Urinary bladder (tissue), 4 donors: ENCODE measurements around the gene KIF1B. TPM values are rescaled to one million over a fixed set of nuclear protein-coding genes. Genes with fewer than 3 reads are reported as not detected.
A peak's percentile ranks its signal among the peaks of the same experiment; 100 is the strongest.
"Not testable (repeated sequence)": the region's sequence is repeated elsewhere in the genome, so short reads cannot be mapped to it uniquely, and the experiment has no call there.

ENCODE experiments used
- DNase-seq: peaks from one replicate; pipeline ENCODE4 v3.0.0-alpha.2; 2015; ENCODE audit errors: extremely low spot score
- H3K27ac ChIP-seq: one replicate; pipeline ENCODE4 v1.5.1; 2013; ENCODE audit warnings: low read depth, mild to moderate bottlenecking, moderate library complexity
- H3K36me3 ChIP-seq: one replicate; pipeline ENCODE4 v1.6.1; 2013; ENCODE audit warnings: mild to moderate bottlenecking, moderate library complexity; ENCODE audit not compliant: insufficient read depth
- H3K4me1 ChIP-seq: one replicate; pipeline ENCODE4 v1.6.1; 2013; ENCODE audit warnings: mild to moderate bottlenecking, moderate library complexity; ENCODE audit not compliant: insufficient read depth
- H3K4me3 ChIP-seq: one replicate; pipeline ENCODE4 v1.5.1; 2013; ENCODE audit warnings: low read depth, low read length
- WGBS: extraction: QIAGEN DNeasy Blood & Tissue Kit; methylation state at CpG from one replicate; pipeline ENCODE4 v1.1.7; 2013; 5-methylcytosine and 5-hydroxymethylcytosine counted together
- polyA plus RNA-seq: library from polyadenylated mRNA; stranded (reverse); fragments of 200-250 nt; gene quantifications from one replicate; pipeline ENCODE4 v1.2.3, GENCODE V29; 2013
- total RNA-seq: library from RNA; depleted of rRNA; stranded (reverse); fragments of >200 nt; gene quantifications from one replicate; pipeline ENCODE4 v1.2.3, GENCODE V29; 2014
- donor health status: healthy with polysubstance abuse.
- donor health status: healthy.

Gene KIF1B
- total and polyA plus RNA-seq, 2 donors: 17.2 to 96.0 TPM

DNA sequence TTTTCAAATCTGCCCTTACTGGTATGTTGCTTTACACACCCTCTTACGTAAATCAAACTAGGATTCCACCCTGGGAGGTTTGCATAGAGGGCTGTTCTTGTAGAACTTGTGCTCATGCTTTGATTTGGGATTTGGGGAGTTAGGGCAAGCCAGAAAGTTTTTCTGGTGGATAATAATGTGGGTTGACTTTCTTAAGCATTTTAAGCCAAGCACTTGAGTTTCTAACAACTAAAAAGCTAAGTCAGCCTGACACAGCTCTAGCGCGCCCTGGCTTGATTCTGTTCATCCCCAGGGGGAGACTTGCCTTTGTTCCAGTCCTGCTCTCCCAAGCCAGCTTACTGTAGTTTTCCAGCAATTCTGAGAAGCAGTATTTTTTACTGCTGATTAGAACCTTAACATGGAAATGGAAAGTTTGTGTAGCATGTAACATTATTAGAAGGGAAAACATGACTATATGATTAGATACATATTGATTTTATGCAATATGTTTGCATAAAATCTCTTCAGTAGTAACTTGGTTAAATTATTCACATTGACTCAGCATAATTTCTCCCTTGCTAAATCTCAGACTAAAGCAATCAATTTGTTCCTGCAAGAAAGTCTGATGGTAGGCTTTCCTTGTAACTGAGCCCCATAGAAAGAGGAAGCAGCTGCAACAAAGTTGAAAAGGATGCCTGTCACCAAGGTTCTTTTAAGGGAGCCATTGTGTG, 177.5 kb downstream of the KIF1B start:
- WGBS: 15% methylated on average over 3 of the region's 3 CpGs
- Histone ChIP-seq H3K4me3 (no peak overlapping the region), H3K36me3 (no peaks in the 10 kb centered on the region), H3K27ac (peak overlapping the region; percentile 35), H3K4me1 (no peaks in the 10 kb centered on the region)
- DNase-seq: peak; percentile 56

DNA sequence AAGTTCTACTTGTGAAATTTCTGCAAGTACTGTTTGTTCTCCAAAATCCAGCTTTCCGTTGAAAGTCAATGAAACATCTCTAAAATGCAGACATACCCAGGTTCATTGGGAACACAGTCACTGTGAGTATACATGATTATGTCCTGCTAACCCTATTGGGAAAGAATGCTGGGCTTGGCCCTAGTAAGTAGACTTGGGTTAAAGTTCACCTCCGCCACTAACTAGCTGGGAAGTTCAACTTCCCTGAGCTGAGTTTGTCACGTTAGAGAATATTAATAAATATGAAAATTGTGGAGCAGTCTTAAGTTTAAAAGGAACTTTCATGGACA, 178.0 kb downstream of the KIF1B start:
- no peak for DNase-seq
- no peaks in the 10 kb centered on the region for H3K4me1 ChIP-seq
- no peaks in the 10 kb centered on the region for H3K36me3 ChIP-seq
- WGBS: 75% methylated on average over 3 of the region's 3 CpGs
- H3K27ac ChIP-seq: no peak overlapping the region
- no peak overlapping the region for H3K4me3 ChIP-seq

DNA sequence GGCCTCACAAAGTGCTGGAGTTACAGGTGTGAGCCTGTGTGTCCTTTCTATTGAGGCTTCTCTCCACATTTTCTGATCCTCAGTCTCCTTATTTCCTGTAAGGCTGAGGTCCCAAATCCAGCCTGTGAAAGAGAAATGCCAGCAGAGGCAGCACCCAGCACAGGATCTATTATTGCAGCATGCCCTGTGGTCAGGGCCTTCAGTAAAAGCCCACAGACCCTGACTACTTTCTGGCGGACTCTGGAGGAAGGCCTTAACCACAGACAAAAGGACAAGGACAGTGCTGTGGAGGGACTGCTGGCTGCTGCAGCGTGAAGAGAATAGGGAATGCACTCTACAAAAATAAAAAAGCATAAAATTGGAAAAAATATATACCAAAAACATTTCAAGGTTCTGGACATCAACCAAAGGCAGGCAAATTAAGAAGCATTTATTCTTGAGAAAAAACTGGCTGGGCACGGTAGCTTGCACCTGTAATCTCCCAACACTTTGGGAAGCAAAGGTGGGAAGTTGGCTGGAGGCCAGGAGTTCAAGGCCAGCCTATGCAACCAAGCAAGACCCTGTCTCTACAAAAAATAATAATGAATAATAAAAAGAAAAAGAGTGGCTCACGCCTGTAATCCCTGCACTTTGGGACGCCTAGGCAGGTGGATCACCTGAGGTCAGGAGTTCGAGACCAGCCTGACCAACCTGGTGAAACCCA, 179.1 kb downstream of the KIF1B start:
- H3K4me1 ChIP-seq: no peaks in the 10 kb centered on the region
- no peak overlapping the region for H3K4me3 ChIP-seq
- DNase-seq: no peak
- H3K27ac ChIP-seq: no peak overlapping the region
- no peaks in the 10 kb centered on the region for H3K36me3 ChIP-seq
- 95% methylated on average over 6 of the region's 6 CpGs for WGBS

DNA sequence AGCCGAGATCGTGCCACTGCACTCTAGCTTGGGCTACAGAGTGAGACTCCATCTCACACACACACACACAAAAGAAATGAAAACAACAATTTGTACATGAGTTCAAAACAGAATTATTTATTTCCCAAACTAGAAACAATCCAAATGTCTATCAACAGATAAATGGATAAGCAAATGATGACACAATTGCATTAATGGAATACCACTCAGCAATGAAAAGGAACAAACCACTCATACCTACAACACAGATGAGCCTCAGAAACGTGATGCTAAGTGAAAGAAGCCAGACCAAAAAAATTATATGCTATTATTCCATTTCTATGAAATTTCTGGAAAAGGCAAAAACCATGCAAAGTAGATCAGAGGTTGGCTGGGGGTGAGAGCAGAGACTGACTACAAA, 186.5 kb downstream of the KIF1B start:
- Histone ChIP-seq H3K27ac (no peak overlapping the region), H3K4me3 (no peak overlapping the region), H3K4me1 (no peaks in the 10 kb centered on the region), H3K36me3 (no peaks in the 10 kb centered on the region)
- WGBS: 93% methylated on average over 3 of the region's 3 CpGs
- no peak for DNase-seq

DNA sequence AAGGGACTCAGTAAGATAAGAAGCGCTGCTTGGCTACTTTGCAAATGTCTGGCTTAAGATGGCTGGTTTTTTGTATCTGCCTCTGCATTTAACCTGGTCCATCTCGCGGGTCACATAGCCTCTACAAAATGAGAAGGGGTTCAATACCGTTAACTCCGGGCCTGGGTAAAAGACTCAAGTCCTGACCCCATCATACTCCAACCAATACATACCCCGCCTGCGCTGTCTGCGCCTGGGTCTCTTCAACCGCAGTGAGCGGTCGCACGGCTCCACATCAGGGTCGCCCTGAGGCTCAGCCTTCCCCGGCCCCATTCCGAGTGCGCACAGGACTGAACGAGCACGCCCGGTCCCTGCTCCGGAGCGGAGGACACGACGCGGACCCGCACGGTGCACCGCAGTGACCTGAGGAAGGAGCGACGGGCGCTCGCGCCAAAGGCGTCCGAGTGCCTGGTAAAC, 187.9 kb downstream of the KIF1B start:
- DNase-seq: no peak
- WGBS: under 1% methylated on average over 34 of the region's 34 CpGs
- no peak overlapping the region for H3K27ac ChIP-seq
- H3K4me3 ChIP-seq: peak overlapping the region; percentile 57
- no peaks in the 10 kb centered on the region for H3K36me3 ChIP-seq
- no peaks in the 10 kb centered on the region for H3K4me1 ChIP-seq

DNA sequence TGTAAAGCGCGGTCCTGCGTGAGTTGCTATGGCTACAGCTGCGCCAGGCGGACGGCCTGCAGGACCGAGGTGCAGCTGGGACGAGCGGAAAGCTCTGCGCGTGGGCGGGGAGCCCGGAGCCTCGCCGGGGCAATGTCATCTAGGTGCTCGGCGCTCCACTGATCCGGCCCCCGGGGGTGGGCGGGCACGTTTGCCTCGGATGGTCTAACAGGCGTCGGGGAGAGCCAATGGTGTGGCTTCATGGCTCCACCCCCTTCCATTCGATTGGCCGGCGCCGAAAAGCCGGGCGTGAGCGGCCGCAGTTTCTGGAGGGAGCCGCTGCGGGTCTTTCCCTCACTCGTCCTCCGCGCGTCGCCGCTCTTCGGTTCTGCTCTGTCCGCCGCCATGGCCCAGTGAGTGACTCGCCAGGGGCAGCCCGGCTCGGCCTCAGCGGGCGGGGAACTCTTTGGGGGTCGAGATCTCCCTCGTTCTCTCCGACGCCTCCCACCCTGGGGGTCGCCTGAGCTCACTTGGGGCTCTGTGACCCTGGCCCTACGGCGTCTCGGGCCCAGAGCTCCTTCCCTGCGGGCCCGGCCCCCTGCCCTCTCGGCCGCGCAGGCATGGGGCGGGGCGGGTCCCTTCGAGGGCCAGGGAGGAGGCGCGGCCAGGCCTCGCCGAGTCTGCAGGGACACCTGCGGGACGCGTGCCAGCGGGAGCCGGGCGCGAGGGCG, 188.5 kb downstream of the KIF1B start, which contains the start of gene PGD:
Gene PGD (plus strand): TSS at position 331 of the 710 bp plus-strand sequence. CDS start 54 bp downstream, at position 385.
- WGBS: under 1% methylated on average over 76 of the region's 76 CpGs
- DNase-seq: peak; percentile 95
- no peaks in the 10 kb centered on the region for H3K4me1 ChIP-seq
- peak within 1 kb of the TSS; percentile 74 for H3K4me3 ChIP-seq
- peak within 1 kb of the TSS; percentile 51 for H3K27ac ChIP-seq
- H3K36me3 ChIP-seq: no peaks in the 10 kb centered on the region

DNA sequence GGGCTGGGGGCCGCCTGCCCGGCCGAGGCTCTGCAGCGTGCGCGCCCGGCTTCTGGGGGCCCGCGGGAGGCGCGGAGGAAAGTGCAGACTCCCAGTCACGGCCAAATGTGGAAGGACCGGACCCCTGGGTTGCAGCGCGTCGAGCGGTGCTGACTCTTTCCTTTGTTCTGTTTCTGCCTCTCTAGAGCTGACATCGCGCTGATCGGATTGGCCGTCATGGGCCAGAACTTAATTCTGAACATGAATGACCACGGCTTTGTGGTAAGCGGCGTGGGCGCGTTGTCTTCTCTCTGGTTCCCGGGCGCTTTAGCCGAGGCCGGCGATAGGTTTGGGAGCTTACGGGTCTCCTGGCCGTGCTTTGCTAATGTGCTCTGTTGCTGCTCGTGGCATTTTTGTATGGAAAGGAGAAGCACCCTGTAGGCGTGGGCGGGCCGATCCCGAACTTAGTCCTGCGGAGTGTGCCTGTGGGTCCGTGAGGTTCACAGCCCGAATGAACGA, 189.1 kb downstream of the KIF1B start:
- no peaks in the 10 kb centered on the region for H3K36me3 ChIP-seq
- H3K4me1 ChIP-seq: no peaks in the 10 kb centered on the region
- WGBS: 1% methylated on average over 42 of the region's 42 CpGs
- no peak for DNase-seq
- no peak overlapping the region for H3K27ac ChIP-seq
- H3K4me3 ChIP-seq: peak overlapping the region; percentile 74

DNA sequence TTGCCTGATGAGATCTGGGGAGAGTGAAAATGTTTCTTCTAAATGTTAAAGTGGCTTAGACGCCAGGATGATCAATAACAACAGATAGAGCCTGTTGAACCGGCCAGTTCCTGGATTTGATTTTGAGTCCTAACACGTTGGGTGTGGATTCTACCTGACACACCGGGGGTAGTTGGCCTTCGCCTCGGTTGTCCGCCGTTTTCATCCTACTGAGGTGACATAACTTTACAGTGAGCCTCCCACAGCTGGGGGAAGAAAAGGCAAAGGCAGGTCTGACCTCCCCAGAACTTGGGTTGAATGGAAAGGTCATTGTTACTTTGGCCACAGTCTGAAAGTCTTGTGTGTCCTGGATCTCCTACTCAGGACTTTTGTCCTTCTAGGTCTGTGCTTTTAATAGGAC, 189.6 kb downstream of the KIF1B start:
- peak overlapping the region; percentile 74 for H3K4me3 ChIP-seq
- DNase-seq: no peak
- no peak overlapping the region for H3K27ac ChIP-seq
- WGBS: 52% methylated on average over 8 of the region's 8 CpGs
- no peaks in the 10 kb centered on the region for H3K36me3 ChIP-seq
- H3K4me1 ChIP-seq: no peaks in the 10 kb centered on the region

DNA sequence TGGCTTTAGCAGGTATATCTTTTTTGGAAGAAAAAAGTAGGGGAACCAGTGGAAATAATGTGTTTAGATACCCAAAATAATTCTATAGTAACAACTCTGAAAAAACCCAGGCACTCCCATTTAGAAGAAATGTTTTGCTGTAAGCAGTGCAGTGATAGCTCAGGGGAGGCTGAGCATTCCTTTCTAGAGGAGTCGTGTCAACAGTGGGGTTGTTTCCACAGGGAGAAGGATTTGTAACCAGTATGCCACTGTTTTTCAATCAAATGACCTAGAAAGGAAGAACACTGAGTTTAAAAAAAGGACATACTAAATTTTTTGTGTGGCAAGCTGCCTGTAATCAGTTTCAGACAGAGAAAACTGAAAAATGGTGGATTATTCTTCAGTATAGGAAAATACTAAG, 190.9 kb downstream of the KIF1B start:
- no peak overlapping the region for H3K27ac ChIP-seq
- H3K36me3 ChIP-seq: no peaks in the 10 kb centered on the region
- no peak for DNase-seq
- H3K4me3 ChIP-seq: no peak overlapping the region
- WGBS: 59% methylated on average over 1 of the region's 1 CpG
- no peaks in the 10 kb centered on the region for H3K4me1 ChIP-seq

DNA sequence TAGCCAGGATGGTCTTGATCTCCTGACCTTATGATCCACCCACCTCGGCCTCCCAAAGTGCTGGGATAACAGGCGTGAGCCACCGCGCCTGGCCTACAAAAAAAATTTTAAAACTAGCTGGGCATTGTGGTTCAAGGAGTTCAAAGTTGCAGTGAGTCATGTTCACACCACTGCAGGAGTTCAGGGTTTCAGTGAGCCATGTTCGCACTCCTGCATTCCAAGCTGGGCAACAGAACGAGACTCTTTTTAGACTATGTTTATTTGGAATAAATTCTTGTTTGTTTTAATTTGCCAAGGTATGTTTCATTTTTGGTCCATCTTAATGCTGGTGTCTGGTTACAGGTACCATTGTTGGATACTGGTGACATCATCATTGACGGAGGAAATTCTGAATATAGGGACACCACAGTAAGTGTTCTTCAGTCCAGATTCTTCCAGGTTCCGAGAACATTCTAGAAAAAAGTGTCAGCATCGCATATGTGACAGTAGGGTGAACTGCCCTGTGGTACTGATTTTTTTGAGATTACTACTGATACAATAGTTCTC, 192.4 kb downstream of the KIF1B start:
- no peak overlapping the region for H3K27ac ChIP-seq
- WGBS: 95% methylated on average over 9 of the region's 9 CpGs
- H3K36me3 ChIP-seq: peaks cover 3% of the 10 kb centered on the region

DNA sequence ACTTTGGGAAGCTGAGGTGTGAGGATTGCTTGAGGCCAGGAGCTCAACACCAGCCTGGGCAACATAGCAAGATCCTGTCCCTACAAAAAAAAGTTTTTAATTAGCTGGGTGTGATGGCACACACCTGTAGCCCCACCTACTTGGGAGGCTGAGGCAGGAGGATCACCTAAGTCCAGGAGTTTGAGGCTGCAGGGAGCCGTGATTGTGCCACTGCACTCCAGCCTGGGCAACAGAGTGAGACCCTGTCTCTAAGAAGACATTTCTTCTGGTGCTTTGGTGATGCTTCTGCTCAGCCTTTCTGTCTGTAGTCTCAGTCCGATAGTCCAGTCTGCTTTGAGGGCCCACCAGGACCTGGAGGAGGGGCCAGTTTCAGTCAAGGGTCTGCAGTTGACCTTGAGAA, 196.8 kb downstream of the KIF1B start:
- H3K27ac ChIP-seq: no peak overlapping the region
- no peak overlapping the region for H3K4me3 ChIP-seq
- DNase-seq: no peak
- WGBS: 97% methylated on average over 2 of the region's 2 CpGs
- H3K4me1 ChIP-seq: no peaks in the 10 kb centered on the region
- peaks cover 8% of the 10 kb centered on the region for H3K36me3 ChIP-seq

More for the DNA sequence above, 192.4 kb downstream of the KIF1B start:
- Histone ChIP-seq H3K4me3 (no peak overlapping the region), H3K4me1 (no peaks in the 10 kb centered on the region)
- no peak for DNase-seq

DNA sequence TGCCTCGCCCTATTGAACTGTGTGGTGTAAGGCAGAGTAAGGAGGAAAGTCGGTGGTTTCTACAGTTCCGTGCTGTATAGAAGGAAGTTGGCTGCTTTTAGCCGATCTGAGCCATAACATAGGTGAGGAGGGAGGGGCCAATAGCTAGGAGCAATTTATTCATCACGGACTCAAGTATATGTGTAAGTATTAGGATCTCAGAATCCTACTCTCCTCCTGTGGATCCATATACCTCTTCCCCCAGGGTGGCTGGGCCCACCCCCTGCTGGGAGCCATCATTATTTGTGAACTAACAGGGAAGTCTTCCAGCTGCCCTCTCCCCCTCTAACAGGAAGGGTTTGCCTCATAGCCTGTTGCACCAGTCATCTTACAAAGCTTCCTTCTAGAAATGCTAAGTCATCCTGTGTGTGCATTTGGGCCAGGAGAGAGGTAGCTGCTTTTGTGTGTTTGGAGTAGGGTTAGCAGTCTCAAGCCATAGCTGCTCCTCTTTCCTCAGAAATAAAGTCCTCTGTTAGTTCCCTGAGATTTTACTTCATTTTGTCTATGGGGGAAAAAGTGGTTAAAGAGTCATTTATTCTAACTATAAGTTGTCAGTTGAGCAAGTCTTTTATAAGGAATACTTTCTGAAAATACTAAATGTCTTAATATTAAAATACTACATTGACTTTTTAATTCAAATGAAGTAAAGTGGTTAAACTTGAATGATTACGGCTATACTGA, 205.0 kb downstream of the KIF1B start:
- Histone ChIP-seq H3K36me3 (peaks cover 12% of the 10 kb centered on the region), H3K27ac (no peak overlapping the region), H3K4me3 (no peak overlapping the region), H3K4me1 (no peaks in the 10 kb centered on the region)
- 79% methylated on average over 6 of the region's 6 CpGs for WGBS
- no peak for DNase-seq

DNA sequence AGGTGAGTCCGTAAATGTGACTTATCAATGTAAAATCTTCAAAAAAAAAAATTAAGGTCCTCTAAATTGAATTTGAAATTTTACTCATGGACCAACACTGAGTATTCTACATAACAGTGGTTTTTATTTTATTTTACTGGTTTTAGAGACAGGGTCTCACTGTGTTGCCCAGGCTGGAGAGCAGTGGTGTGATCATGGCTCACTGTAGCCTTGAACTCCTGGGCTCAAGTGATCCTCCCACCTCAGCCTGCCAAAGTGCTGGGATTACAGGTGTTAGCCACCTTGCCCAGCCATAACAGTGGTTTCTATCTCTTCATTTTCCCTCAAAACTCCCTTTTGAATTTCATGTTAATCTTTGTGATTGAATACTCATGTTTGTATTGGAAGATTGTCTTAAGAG, 205.6 kb downstream of the KIF1B start:
- H3K4me1 ChIP-seq, DNase-seq, H3K4me3 ChIP-seq, H3K27ac ChIP-seq: not testable (repeated sequence)
- peaks cover 12% of the 10 kb centered on the region for H3K36me3 ChIP-seq
- WGBS: 96% methylated on average over 1 of the region's 1 CpG
